ENCODE measurements around the gene TNS3. TPM values are rescaled to one million over a fixed set of nuclear protein-coding genes. Genes with fewer than 3 reads are reported as not detected.

The TNS3 gene
- total and polyA plus RNA-seq, 3 experiments from 2014 or later = 1.4 to 1.5 TPM; not detected in 1

GRCh38 chr7:47508389-47509380, 73.2 kb downstream of the TNS3 start:
- H3K27ac Mint-ChIP-seq = no peak overlapping the region
- H3K9me3 ChIP-seq (ENCODE audit: low read length) = no peaks in the 10 kb centered on the region
- no peaks in the 10 kb centered on the region for H3K27me3 ChIP-seq (ENCODE audit: insufficient read depth, low read length, poor library complexity, severe bottlenecking)
- ChIA-PET POLR2A (no interaction called here), CTCF (no interaction called here)
- H3K4me3 Mint-ChIP-seq = no peak overlapping the region
- DNase-seq = no peak
- H3K27me3 Mint-ChIP-seq = no peaks in the 10 kb centered on the region
- no peaks in the 10 kb centered on the region for H3K4me1 ChIP-seq (ENCODE audit: insufficient read depth, low read length)
- H3K9me3 Mint-ChIP-seq = peaks cover 0 to 3% (median 0%) of the 10 kb centered on the region in 5 donors
- no peaks in the 10 kb centered on the region for H3K36me3 ChIP-seq (ENCODE audit: insufficient read depth, low read length)
- H3K27ac ChIP-seq (ENCODE audit: low read depth, low read length) = no peak overlapping the region
- no peaks in the 10 kb centered on the region for H3K4me1 Mint-ChIP-seq
- no peak overlapping the region for H3K4me3 ChIP-seq (ENCODE audit: low read length)
- H3K36me3 Mint-ChIP-seq = no peaks in the 10 kb centered on the region

- Mint-ChIP-seq H3K4me3 (no peak overlapping the region), H3K9me3 (peaks cover 0 to 3% (median 0%) of the 10 kb centered on the region in 5 donors), H3K4me1 (no peaks in the 10 kb centered on the region), H3K27ac (no peak overlapping the region), H3K36me3 (no peaks in the 10 kb centered on the region), H3K27me3 (no peaks in the 10 kb centered on the region)
- H3K27ac ChIP-seq (ENCODE audit: low read depth, low read length) = no peak overlapping the region
- H3K4me3 ChIP-seq (ENCODE audit: low read length) = no peak overlapping the region
- no peaks in the 10 kb centered on the region for H3K4me1 ChIP-seq (ENCODE audit: insufficient read depth, low read length)
- no peaks in the 10 kb centered on the region for H3K9me3 ChIP-seq (ENCODE audit: low read length)
- DNase-seq = no peak
- no peaks in the 10 kb centered on the region for H3K36me3 ChIP-seq (ENCODE audit: insufficient read depth, low read length)
- ChIA-PET POLR2A (no interaction called here), CTCF (interaction anchor here (1.4 kb wide), 1 partner anchor 11 kb away, joined by 4 read pairs; no protein-coding TSS in a partner anchor)
- no peaks in the 10 kb centered on the region for H3K27me3 ChIP-seq (ENCODE audit: insufficient read depth, low read length, poor library complexity, severe bottlenecking)
Measured at GRCh38 chr7:47507522-47507921, 74.4 kb downstream of the TNS3 start.

GRCh38 chr7:47506382-47507339, 75.2 kb downstream of the TNS3 start:
- H3K9me3 ChIP-seq (ENCODE audit: low read length) = no peaks in the 10 kb centered on the region
- CTCF ChIA-PET = interaction anchor here (1.4 kb wide), 1 partner anchor 11 kb away, joined by 4 read pairs; no protein-coding TSS in a partner anchor
- POLR2A ChIA-PET = no interaction called here

GRCh38 chr7:47505312-47506007, 76.5 kb downstream of the TNS3 start:
- CTCF ChIA-PET = no interaction called here
- no peaks in the 10 kb centered on the region for H3K36me3 ChIP-seq (ENCODE audit: insufficient read depth, low read length)
- no peak overlapping the region for H3K27ac Mint-ChIP-seq

More at GRCh38 chr7:47506382-47507339, 75.2 kb downstream of the TNS3 start:
- H3K27me3 ChIP-seq (ENCODE audit: insufficient read depth, low read length, poor library complexity, severe bottlenecking) = no peaks in the 10 kb centered on the region
- no peaks in the 10 kb centered on the region for H3K27me3 Mint-ChIP-seq
- no peaks in the 10 kb centered on the region for H3K36me3 Mint-ChIP-seq
- no peaks in the 10 kb centered on the region for H3K4me1 Mint-ChIP-seq
- H3K4me1 ChIP-seq (ENCODE audit: insufficient read depth, low read length) = no peaks in the 10 kb centered on the region
- no peak overlapping the region for H3K4me3 ChIP-seq (ENCODE audit: low read length)
- no peak overlapping the region for H3K27ac Mint-ChIP-seq
- H3K27ac ChIP-seq (ENCODE audit: low read depth, low read length) = no peak overlapping the region
- peaks cover 0 to 3% (median 0%) of the 10 kb centered on the region in 5 donors for H3K9me3 Mint-ChIP-seq
- DNase-seq = no peak
- H3K4me3 Mint-ChIP-seq = no peak overlapping the region
- no peaks in the 10 kb centered on the region for H3K36me3 ChIP-seq (ENCODE audit: insufficient read depth, low read length)

GRCh38 chr7:47504551-47505311, 77.2 kb downstream of the TNS3 start:
- POLR2A ChIA-PET = no interaction called here
- H3K27me3 Mint-ChIP-seq = no peaks in the 10 kb centered on the region
- no peaks in the 10 kb centered on the region for H3K4me1 ChIP-seq (ENCODE audit: insufficient read depth, low read length)

More at GRCh38 chr7:47505312-47506007, 76.5 kb downstream of the TNS3 start:
- DNase-seq = no peak
- no peaks in the 10 kb centered on the region for H3K9me3 ChIP-seq (ENCODE audit: low read length)
- Mint-ChIP-seq H3K27me3 (no peaks in the 10 kb centered on the region), H3K36me3 (no peaks in the 10 kb centered on the region), H3K4me3 (no peak overlapping the region), H3K4me1 (no peaks in the 10 kb centered on the region), H3K9me3 (peaks cover 0 to 3% (median 0%) of the 10 kb centered on the region in 5 donors)
- POLR2A ChIA-PET = no interaction called here
- no peaks in the 10 kb centered on the region for H3K27me3 ChIP-seq (ENCODE audit: insufficient read depth, low read length, poor library complexity, severe bottlenecking)
- H3K4me3 ChIP-seq (ENCODE audit: low read length) = no peak overlapping the region
- no peak overlapping the region for H3K27ac ChIP-seq (ENCODE audit: low read depth, low read length)
- no peaks in the 10 kb centered on the region for H3K4me1 ChIP-seq (ENCODE audit: insufficient read depth, low read length)

GRCh38 chr7:47503281-47503680, 78.6 kb downstream of the TNS3 start:
- H3K4me1 ChIP-seq (ENCODE audit: insufficient read depth, low read length) = no peaks in the 10 kb centered on the region
- Mint-ChIP-seq H3K9me3 (peaks cover 0 to 3% (median 0%) of the 10 kb centered on the region in 5 donors), H3K4me1 (no peaks in the 10 kb centered on the region), H3K27me3 (no peaks in the 10 kb centered on the region), H3K36me3 (no peaks in the 10 kb centered on the region), H3K27ac (no peak overlapping the region), H3K4me3 (no peak overlapping the region)
- H3K4me3 ChIP-seq (ENCODE audit: low read length) = no peak overlapping the region
- H3K27ac ChIP-seq (ENCODE audit: low read depth, low read length) = no peak overlapping the region
- H3K9me3 ChIP-seq (ENCODE audit: low read length) = no peaks in the 10 kb centered on the region
- ChIA-PET POLR2A (no interaction called here), CTCF (no interaction called here)
- H3K27me3 ChIP-seq (ENCODE audit: insufficient read depth, low read length, poor library complexity, severe bottlenecking) = no peaks in the 10 kb centered on the region
- H3K36me3 ChIP-seq (ENCODE audit: insufficient read depth, low read length) = no peaks in the 10 kb centered on the region
- DNase-seq = no peak

More at GRCh38 chr7:47504551-47505311, 77.2 kb downstream of the TNS3 start:
- no peaks in the 10 kb centered on the region for H3K36me3 ChIP-seq (ENCODE audit: insufficient read depth, low read length)
- Mint-ChIP-seq H3K4me3 (no peak overlapping the region), H3K27ac (no peak overlapping the region), H3K9me3 (peaks cover 0 to 3% (median 0%) of the 10 kb centered on the region in 5 donors), H3K4me1 (no peaks in the 10 kb centered on the region), H3K36me3 (no peaks in the 10 kb centered on the region)
- H3K4me3 ChIP-seq (ENCODE audit: low read length) = no peak overlapping the region
- CTCF ChIA-PET = no interaction called here
- H3K27ac ChIP-seq (ENCODE audit: low read depth, low read length) = no peak overlapping the region
- no peaks in the 10 kb centered on the region for H3K27me3 ChIP-seq (ENCODE audit: insufficient read depth, low read length, poor library complexity, severe bottlenecking)
- H3K9me3 ChIP-seq (ENCODE audit: low read length) = no peaks in the 10 kb centered on the region
- no peak for DNase-seq

- no peak for DNase-seq
- Mint-ChIP-seq H3K9me3 (peaks cover 0 to 3% (median 0%) of the 10 kb centered on the region in 5 donors), H3K4me1 (no peaks in the 10 kb centered on the region), H3K27ac (no peak overlapping the region), H3K4me3 (no peak overlapping the region), H3K27me3 (no peaks in the 10 kb centered on the region), H3K36me3 (no peaks in the 10 kb centered on the region)
- Histone ChIP-seq H3K36me3 (ENCODE audit: insufficient read depth, low read length) (no peaks in the 10 kb centered on the region), H3K27me3 (ENCODE audit: insufficient read depth, low read length, poor library complexity, severe bottlenecking) (no peaks in the 10 kb centered on the region), H3K4me1 (ENCODE audit: insufficient read depth, low read length) (no peaks in the 10 kb centered on the region), H3K27ac (ENCODE audit: low read depth, low read length) (no peak overlapping the region), H3K4me3 (ENCODE audit: low read length) (no peak overlapping the region), H3K9me3 (ENCODE audit: low read length) (no peaks in the 10 kb centered on the region)
- ChIA-PET POLR2A (no interaction called here), CTCF (no interaction called here)
Measured at GRCh38 chr7:47502240-47502877, 79.6 kb downstream of the TNS3 start.

Measured in CD8-positive, alpha-beta memory T cell (primary cell).